GM12878 (cell line): ENCODE measurements around the gene USP11. TPM values are rescaled to one million over a fixed set of nuclear protein-coding genes. Genes with fewer than 3 reads are reported as not detected.

Experiments used
- ATAC-seq: fragments of 200-7000 bp; cut with Tn5 transposase; 3 replicates; pipeline ENCODE4 v1.9.1; 2020; ENCODE audit warnings: mild to moderate bottlenecking, moderate library complexity
- BruUV-seq: library from RNA; stranded (reverse); fragments of 400-500 nt; replicated peaks from 2 replicates; lab custom pipeline; 2021; lab: Mats Ljungman, UMichigan
- CTCF ChIA-PET: fragments of 300-600 bp; sonication (Branson Sonifier 250); formaldehyde crosslinking; extraction: SDS; loops from one replicate; lab custom pipeline; 2021; ENCODE audit warnings: inconsistent platforms; lab: Yijun Ruan, JAX
- POLR2A ChIA-PET: fragments of 350-600 bp; formaldehyde crosslinking; extraction: SDS; loops from one replicate; lab custom pipeline; 2021; ENCODE audit warnings: inconsistent platforms; lab: Charles Lee
- RAD21 ChIA-PET: fragments of 300-600 bp; sonication (Branson Sonifier 250); formaldehyde crosslinking; loops from one replicate; lab custom pipeline; 2023; ENCODE audit warnings: antibody characterized with exemption; ENCODE audit not compliant: unreplicated experiment; lab: Charles Lee
- SMC1A ChIA-PET: fragments of 300-600 bp; sonication (Branson Sonifier 250); formaldehyde crosslinking; loops from one replicate; lab custom pipeline; 2023; ENCODE audit not compliant: unreplicated experiment, uncharacterized antibody; lab: Charles Lee
- DNase-seq: peaks from one replicate; pipeline ENCODE4 v3.0.0-alpha.2; 2011; ENCODE audit warnings: low read depth, low spot score
- FAIRE-seq: peaks from 3 replicates; lab custom pipeline; 2011; peaks lifted over from hg19 to GRCh38; lab: Jason Lieb, UNC
- H2AFZ ChIP-seq: 2 replicates; pipeline ENCODE4 v1.6.0; 2011; ENCODE audit warnings: low read depth, low read length, control low read depth; ENCODE audit not compliant: control insufficient read depth
- H3K27ac ChIP-seq: 2 replicates; pipeline ENCODE4 v1.5.1; 2011; ENCODE audit warnings: control low read depth; ENCODE audit not compliant: control insufficient read depth, insufficient read depth
- H3K27me3 ChIP-seq, 2 experiments: replicated peaks in 1 of 2; 2 replicates each; pipeline versions ENCODE4 v1.6.0 to v1.6.1; 2011; ENCODE audit warnings: low read length in 1 of 2; ENCODE audit not compliant: control insufficient read depth in 2 of 2, insufficient read depth in 2 of 2
- H3K36me3 ChIP-seq, 2 experiments: 2 replicates each; pipeline ENCODE4 v1.5.1; 2011; ENCODE audit warnings: low read length in 1 of 2; ENCODE audit not compliant: control insufficient read depth in 2 of 2, insufficient read depth in 2 of 2
- H3K4me1 ChIP-seq: 2 replicates; pipeline ENCODE4 v1.6.1; 2011; ENCODE audit warnings: mild to moderate bottlenecking, low read length, moderate library complexity, mixed read lengths; ENCODE audit not compliant: control insufficient read depth, insufficient read depth
- H3K4me2 ChIP-seq: 2 replicates; pipeline ENCODE4 v1.6.0; 2011; ENCODE audit warnings: control low read depth; ENCODE audit not compliant: control insufficient read depth, insufficient read depth
- H3K4me3 ChIP-seq: fragments of 200-600 bp; sonication (generic); 2 replicates; pipeline ENCODE4 v1.5.1; 2016
- H3K79me2 ChIP-seq: 2 replicates; pipeline ENCODE4 v1.6.0; 2011; ENCODE audit warnings: low read length; ENCODE audit not compliant: control insufficient read depth, insufficient read depth
- H3K9ac ChIP-seq: 2 replicates; pipeline ENCODE4 v1.8.0; 2011; ENCODE audit warnings: low read length, control low read depth, mixed read lengths; ENCODE audit not compliant: control insufficient read depth, insufficient read depth
- H3K9me3 ChIP-seq: replicated peaks from 3 replicates; pipeline ENCODE4 v1.5.1; 2011; ENCODE audit warnings: mild to moderate bottlenecking, low read length; ENCODE audit not compliant: control insufficient read depth, insufficient read depth
- H4K20me1 ChIP-seq: 2 replicates; pipeline ENCODE4 v1.6.0; 2011; ENCODE audit not compliant: control insufficient read depth, insufficient read depth
- CHD4 ChIP-seq: fragments of 200-600 bp; sonication (generic); IDR thresholded peaks from 2 replicates; pipeline ENCODE4 v1.6.1; 2016; ENCODE audit warnings: mild to moderate bottlenecking
- EED ChIP-seq: sonication (generic); IDR thresholded peaks from 2 replicates; pipeline ENCODE4 v1.6.1; 2016; ENCODE audit warnings: antibody characterized with exemption, low read depth
- EGR1 ChIP-seq, 2 experiments: IDR thresholded peaks; 1 replicate in 1 of 2; 2 replicates in 1 of 2; pipeline ENCODE4 v1.6.1; 2011 to 2012; ENCODE audit warnings: low read depth in 2 of 2, low read length in 2 of 2, borderline replicate concordance in 1 of 2, mild to moderate bottlenecking in 1 of 2, moderate library complexity in 1 of 2
- ELK1 ChIP-seq: IDR thresholded peaks from 2 replicates; pipeline ENCODE4 v1.6.1; 2012; ENCODE audit warnings: low read depth, low read length, improper control_type of control experiment
- EP300 ChIP-seq, 2 experiments: fragments of 150-350 bp in 1 of 2; IDR thresholded peaks; 2 replicates each; pipeline ENCODE4 v1.6.1; 2011 to 2012; ENCODE audit warnings: low read depth in 2 of 2, low read length in 2 of 2, borderline replicate concordance in 1 of 2, improper control_type of control experiment in 1 of 2, inconsistent platforms in 1 of 2; ENCODE audit not compliant: control insufficient read depth in 1 of 2
- MXI1 ChIP-seq: fragments of 150-350 bp; IDR thresholded peaks from 2 replicates; pipeline ENCODE4 v1.6.1; 2011; ENCODE audit warnings: low read depth, mild to moderate bottlenecking, inconsistent platforms, low read length, improper control_type of control experiment
- NFXL1 ChIP-seq: fragments of 450-650 bp; IDR thresholded peaks from 2 replicates; pipeline ENCODE4 v1.6.1; 2017; ENCODE audit warnings: antibody characterized with exemption, mild to moderate bottlenecking, borderline replicate concordance
- NFYB ChIP-seq: IDR thresholded peaks from 2 replicates; pipeline ENCODE4 v1.6.1; 2011; ENCODE audit warnings: low read depth, mild to moderate bottlenecking, low read length, improper control_type of control experiment, moderate library complexity; ENCODE audit not compliant: insufficient read depth
- NR2C2 ChIP-seq: IDR thresholded peaks from 2 replicates; pipeline ENCODE4 v1.6.1; 2011; ENCODE audit warnings: borderline replicate concordance, low read depth; ENCODE audit not compliant: control insufficient read depth, insufficient read length
- POLR2AphosphoS2 ChIP-seq: IDR thresholded peaks from 2 replicates; pipeline ENCODE4 v1.6.1; 2011; ENCODE audit warnings: low read depth, mild to moderate bottlenecking, low read length, improper control_type of control experiment, moderate library complexity
- POLR2AphosphoS5 ChIP-seq: IDR thresholded peaks from 2 replicates; pipeline ENCODE4 v1.6.1; 2011; ENCODE audit warnings: mild to moderate bottlenecking, low read length, inconsistent platforms
- PRDM15 ChIP-seq: fragments of 450-650 bp; formaldehyde crosslinking; IDR thresholded peaks from 2 replicates; pipeline ENCODE4 v1.4.0; 2020; ENCODE audit warnings: mild to moderate bottlenecking, moderate library complexity
- SUPT20H ChIP-seq: IDR thresholded peaks from 2 replicates; pipeline ENCODE4 v1.6.1; 2011; ENCODE audit warnings: low read depth, mild to moderate bottlenecking, low read length, moderate library complexity, borderline replicate concordance; ENCODE audit not compliant: control insufficient read depth
- TCF3 ChIP-seq: IDR thresholded peaks from 2 replicates; pipeline ENCODE4 v1.6.1; 2012; ENCODE audit warnings: low read depth, mild to moderate bottlenecking, low read length, borderline replicate concordance; ENCODE audit not compliant: insufficient read depth
- WGBS: methylation state at CpG from one replicate; pipeline ENCODE4 v1.1.6; 2016; ENCODE audit warnings: low lambda C conversion rate; ENCODE audit not compliant: insufficient replicate concordance, insufficient coverage; ENCODE audit errors: missing lambda C conversion rate; 5-methylcytosine and 5-hydroxymethylcytosine counted together
- in situ Hi-C: fragments of 300-500 bp; cut with MboI; formaldehyde crosslinking; loops from 9 replicates; pipeline ENCODE4 v1.14.3; 2018; ENCODE audit warnings: mixed read lengths
- intact Hi-C: fragments of 100-400 bp; cut with micrococcal nuclease; formaldehyde crosslinking; loops from one replicate; pipeline ENCODE4 v1.14.2; 2022; ENCODE audit not compliant: unreplicated experiment
- polyA plus RNA-seq, 11 experiments: library from polyadenylated mRNA; depleted of rRNA in 4 of 11; unstranded in 6 of 11; stranded (reverse) in 5 of 11; fragments of >200 nt; fragmentation: Nextera tagmentation in 4 of 11; fragmentation: Illumina TruSeq in 1 of 11; extraction: Ambion mirVana in 4 of 11; extraction: Trizol in 1 of 11; gene quantifications; 1 replicate in 1 of 11; 2 replicates in 10 of 11; pipeline versions ENCODE4 v1.2.1 to v1.2.3, GENCODE V29; 2011 to 2016; ENCODE audit warnings: inconsistent platforms in 2 of 11, missing spikeins in 2 of 11, low read depth in 1 of 11
- total RNA-seq, 4 experiments: library from RNA; depleted of rRNA in 3 of 4; stranded (reverse); fragments of >200 nt in 3 of 4; fragmentation: Illumina TruSeq in 1 of 4; extraction: Trizol in 1 of 4; gene quantifications; 2 replicates each; pipeline versions ENCODE4 v1.2.1 to v1.2.3, GENCODE V29; 2013 to 2021

USP11 gene
- total and polyA plus RNA-seq, 10 of the 15 experiments (the other 5 are each of a cell fraction or from before 2014, with no cell fraction given): 3.3 to 44.0 (median 20.9) TPM

GRCh38 chrX:47202316-47202715 is 30.5 kb upstream of the USP11 start:
- H3K4me2 ChIP-seq: no peak overlapping the region
- 96% methylated on average over 11 of the region's 11 CpGs for WGBS
- ChIA-PET CTCF (interaction anchor here (0.7 kb wide), 1 partner anchor 39 kb away, joined by 3 read pairs; no protein-coding TSS in a partner anchor), POLR2A (interaction anchor here (0.8 kb wide), 1 partner anchor 11 kb away, joined by 3 read pairs; no protein-coding TSS in a partner anchor), SMC1A (no interaction called here), RAD21 (no interaction called here)
- ATAC-seq: no peak
- peaks cover 3% of the 10 kb centered on the region; the same call in 1 of the 2 replicates for H3K4me1 ChIP-seq
- no peak overlapping the region for H3K9ac ChIP-seq
- no peaks in the 10 kb centered on the region for H3K9me3 ChIP-seq
- peaks cover 11% of the 10 kb centered on the region for H3K79me2 ChIP-seq
- no peak for TF ChIP-seq EGR1 (IDR thresholded peaks at IDR 0.05; ENCODE audit: borderline replicate concordance in 1 of 2, low read depth in 2 of 2, low read length in 2 of 2)
- no peak for TF ChIP-seq NFYB
- TF ChIP-seq PRDM15 (CRISPR knock-in tag): no peak
- TF ChIP-seq POLR2AphosphoS2: no peak
- no peak for TF ChIP-seq NFXL1
- no peak for TF ChIP-seq NR2C2
- no peak for TF ChIP-seq MXI1
- TF ChIP-seq POLR2AphosphoS5: no peak
- no peak for TF ChIP-seq EP300 (IDR thresholded peaks at IDR 0.05; ENCODE audit: borderline replicate concordance in 1 of 2, control insufficient read depth in 1 of 2, low read depth in 2 of 2, low read length in 2 of 2)
- TF ChIP-seq EED: no peak
- no peak for TF ChIP-seq CHD4
- no peak for TF ChIP-seq ELK1
- no peak for TF ChIP-seq SUPT20H
- TF ChIP-seq TCF3: no peak
- intact Hi-C loops (no loop called here), in situ Hi-C loops (loop anchor here (25.0 kb wide), 1 partner anchor 1735 kb away; no protein-coding TSS in a partner anchor)
- peaks cover 53 to 62% of the 10 kb centered on the region in 2 experiments for H3K36me3 ChIP-seq
- no TSS peak for BruUV-seq
- H3K27ac ChIP-seq: no peak overlapping the region
- peaks cover 9% of the 10 kb centered on the region; the same call in 1 of the 2 replicates for H4K20me1 ChIP-seq
- H2AFZ ChIP-seq: no peak overlapping the region
- H3K4me3 ChIP-seq: no peak overlapping the region
- FAIRE-seq: no peak
- no peaks in the 10 kb centered on the region for H3K27me3 ChIP-seq
- no peak for DNase-seq
